ENCODE measurements around the gene AP1AR.
"Not testable (repeated sequence)": the region's sequence is repeated elsewhere in the genome, so short reads cannot be mapped to it uniquely, and the experiment has no call there.

AP1AR gene

GRCh38 chr4:112279025-112279881, 47.7 kb downstream of the AP1AR start:
- no peak for DNase-seq (ENCODE audit: low read depth)
- H3K4me3 ChIP-seq (ENCODE audit: low read depth, low read length): no peak overlapping the region
- no peak for TF ChIP-seq CTCF (IDR thresholded peaks at IDR 0.05; ENCODE audit: control insufficient read depth, extremely low read depth, insufficient read depth)

GRCh38 chr4:112279882-112280315, 48.3 kb downstream of the AP1AR start:
- DNase-seq (ENCODE audit: low read depth): no peak
- no peak overlapping the region for H3K4me3 ChIP-seq (ENCODE audit: low read depth, low read length)

GRCh38 chr4:112280386-112281056, 48.9 kb downstream of the AP1AR start:
- DNase-seq (ENCODE audit: low read depth): no peak
- H3K4me3 ChIP-seq (ENCODE audit: low read depth, low read length): no peak overlapping the region
- TF ChIP-seq CTCF (IDR thresholded peaks at IDR 0.05; ENCODE audit: control insufficient read depth, extremely low read depth, insufficient read depth): no peak

More at GRCh38 chr4:112279882-112280315, 48.3 kb downstream of the AP1AR start:
- no peak for TF ChIP-seq CTCF (IDR thresholded peaks at IDR 0.05; ENCODE audit: control insufficient read depth, extremely low read depth, insufficient read depth)

GRCh38 chr4:112281895-112282398, 50.4 kb downstream of the AP1AR start:
- not testable (repeated sequence) for H3K4me3 ChIP-seq (ENCODE audit: low read depth, low read length)

GRCh38 chr4:112282860-112283667, 51.5 kb downstream of the AP1AR start:
- TF ChIP-seq CTCF (IDR thresholded peaks at IDR 0.05; ENCODE audit: control insufficient read depth, extremely low read depth, insufficient read depth): no peak
- no peak overlapping the region for H3K4me3 ChIP-seq (ENCODE audit: low read depth, low read length)
- no peak for DNase-seq (ENCODE audit: low read depth)

More at GRCh38 chr4:112281895-112282398, 50.4 kb downstream of the AP1AR start:
- not testable (repeated sequence) for DNase-seq (ENCODE audit: low read depth)

GRCh38 chr4:112284166-112284565, 52.6 kb downstream of the AP1AR start:
- no peak for DNase-seq (ENCODE audit: low read depth)
- TF ChIP-seq CTCF (IDR thresholded peaks at IDR 0.05; ENCODE audit: control insufficient read depth, extremely low read depth, insufficient read depth): no peak
- H3K4me3 ChIP-seq (ENCODE audit: low read depth, low read length): peak overlapping the region; percentile 74
